Kidney (tissue), 14 donors: ENCODE measurements around the gene COP1. TPM values are rescaled to one million over a fixed set of nuclear protein-coding genes. Genes with fewer than 3 reads are reported as not detected.

Experiments used
- DNase-seq, 5 donors: peaks; one replicate each; pipeline ENCODE4 v3.0.0-alpha.2; 2013 to 2020
- FAIRE-seq: peaks from 2 replicates; lab custom pipeline; 2012; peaks lifted over from hg19 to GRCh38; lab: Jason Lieb, UNC
- H3K27ac ChIP-seq, 2 donors: one replicate each; pipeline ENCODE4 v1.7.0; 2013; ENCODE audit warnings: low read depth in 2 of 2, low read length in 2 of 2, inconsistent platforms in 1 of 2
- H3K27me3 ChIP-seq: one replicate; pipeline ENCODE4 v1.7.1; 2013; ENCODE audit warnings: low read length, inconsistent platforms; ENCODE audit not compliant: control insufficient read depth, insufficient read depth
- H3K36me3 ChIP-seq, 3 donors: one replicate each; pipeline versions ENCODE4 v1.7.0 to v1.7.1; 2013; ENCODE audit warnings: low read length in 3 of 3, control low read depth in 1 of 3, inconsistent platforms in 1 of 3; ENCODE audit not compliant: insufficient read depth in 3 of 3, control insufficient read depth in 2 of 3
- H3K4me1 ChIP-seq, 3 donors: one replicate each; pipeline versions ENCODE4 v1.7.0 to v1.7.1; 2013; ENCODE audit warnings: low read length in 3 of 3, inconsistent platforms in 1 of 3, low read depth in 1 of 3; ENCODE audit not compliant: control insufficient read depth in 2 of 3, insufficient read depth in 2 of 3
- H3K4me3 ChIP-seq, 3 donors: one replicate each; pipeline versions ENCODE4 v1.7.0 to v1.8.1; 2013; ENCODE audit warnings: low read length in 3 of 3, control low read depth in 1 of 3, inconsistent platforms in 1 of 3
- H3K9ac ChIP-seq, 3 donors: one replicate each; pipeline versions ENCODE4 v1.7.0 to v1.7.1; 2013; ENCODE audit warnings: low read length in 3 of 3, control low read depth in 1 of 3, inconsistent platforms in 1 of 3
- H3K9me3 ChIP-seq, 3 donors: one replicate each; pipeline versions ENCODE4 v1.7.0 to v1.7.1; 2013; ENCODE audit warnings: low read length in 3 of 3, control low read depth in 1 of 3, inconsistent platforms in 1 of 3; ENCODE audit not compliant: control insufficient read depth in 2 of 3, insufficient read depth in 1 of 3
- intact Hi-C: fragments of 100-400 bp; cut with DNase I; formaldehyde crosslinking; loops from one replicate; pipeline ENCODE4 v1.11.1; 2022
- polyA plus RNA-seq: library from polyadenylated mRNA; stranded (reverse); fragments of 350-450 nt; fragmentation: Illumina TruSeq; extraction: RNeasy Lipid Tissue Mini Kit (QIAGEN cat#74804); gene quantifications from one replicate; pipeline ENCODE4 v1.2.3, GENCODE V29; 2014; ENCODE audit warnings: low read depth, low replicate concordance; ENCODE audit not compliant: insufficient read depth
- total RNA-seq: library from RNA; stranded (reverse); fragmentation: NEBNext Ultra II Directional; extraction: Animal tissue kit (Norgen Biotek cat#: 25700); gene quantifications from one replicate; pipeline ENCODE4 v1.2.1, GENCODE V29; 2021
- TF ChIP-seq, protein P1 (sequence below): IDR thresholded peaks from 3 replicates; pipeline ENCODE4 v1.5.1; 2012; ENCODE audit warnings: mild to moderate bottlenecking, moderate library complexity, borderline replicate concordance; ENCODE audit not compliant: insufficient read depth; ENCODE audit errors: extremely low read depth
- donor health status: control.
- donor health status: control.
- donor health status: control.
- donor health status: control.
- donor health status: control.
- donor health status: DM: yes; HTN: yes; CAD: no.
- donor health status: Normal renal cell carcinoma (clear cell type).

Gene COP1
- total and polyA plus RNA-seq, 2 donors from 2014 or later, result 38.3 to 40.2 TPM

DNA sequence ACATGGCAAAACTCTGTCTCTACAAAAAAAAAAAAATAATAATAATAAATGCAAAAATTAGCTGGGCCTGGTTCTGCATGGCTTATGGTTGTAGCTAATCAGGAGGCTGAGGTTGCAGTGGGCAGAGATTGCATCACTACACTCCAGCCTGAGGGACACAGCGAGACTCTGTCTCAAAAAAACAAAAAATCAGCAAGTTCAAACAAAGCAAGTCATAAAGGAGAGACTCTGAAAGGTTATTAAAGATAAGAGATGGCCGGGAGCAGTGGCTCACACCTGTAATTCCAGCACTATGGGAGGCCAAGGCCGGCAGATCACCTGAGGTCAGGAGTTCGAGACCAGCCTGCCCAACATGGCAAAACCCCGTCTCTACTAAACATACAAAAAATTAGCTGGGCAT, 28.8 kb downstream of the COP1 start:
- DNase-seq (no peak), FAIRE-seq (no peak)
- no peaks in the 10 kb centered on the region for H3K4me1 ChIP-seq
- intact Hi-C loops, result no loop called here
- H3K27ac ChIP-seq, result no peak overlapping the region
- H3K9me3 ChIP-seq, result no peaks in the 10 kb centered on the region
- H3K36me3 ChIP-seq, result peaks cover 0 to 2% (median 0%) of the 10 kb centered on the region in 3 donors
- TF ChIP-seq, protein P1, sequence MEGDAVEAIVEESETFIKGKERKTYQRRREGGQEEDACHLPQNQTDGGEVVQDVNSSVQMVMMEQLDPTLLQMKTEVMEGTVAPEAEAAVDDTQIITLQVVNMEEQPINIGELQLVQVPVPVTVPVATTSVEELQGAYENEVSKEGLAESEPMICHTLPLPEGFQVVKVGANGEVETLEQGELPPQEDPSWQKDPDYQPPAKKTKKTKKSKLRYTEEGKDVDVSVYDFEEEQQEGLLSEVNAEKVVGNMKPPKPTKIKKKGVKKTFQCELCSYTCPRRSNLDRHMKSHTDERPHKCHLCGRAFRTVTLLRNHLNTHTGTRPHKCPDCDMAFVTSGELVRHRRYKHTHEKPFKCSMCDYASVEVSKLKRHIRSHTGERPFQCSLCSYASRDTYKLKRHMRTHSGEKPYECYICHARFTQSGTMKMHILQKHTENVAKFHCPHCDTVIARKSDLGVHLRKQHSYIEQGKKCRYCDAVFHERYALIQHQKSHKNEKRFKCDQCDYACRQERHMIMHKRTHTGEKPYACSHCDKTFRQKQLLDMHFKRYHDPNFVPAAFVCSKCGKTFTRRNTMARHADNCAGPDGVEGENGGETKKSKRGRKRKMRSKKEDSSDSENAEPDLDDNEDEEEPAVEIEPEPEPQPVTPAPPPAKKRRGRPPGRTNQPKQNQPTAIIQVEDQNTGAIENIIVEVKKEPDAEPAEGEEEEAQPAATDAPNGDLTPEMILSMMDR, result no peak
- no peaks in the 10 kb centered on the region for H3K27me3 ChIP-seq
- no peak overlapping the region for H3K9ac ChIP-seq
- no peak overlapping the region for H3K4me3 ChIP-seq

DNA sequence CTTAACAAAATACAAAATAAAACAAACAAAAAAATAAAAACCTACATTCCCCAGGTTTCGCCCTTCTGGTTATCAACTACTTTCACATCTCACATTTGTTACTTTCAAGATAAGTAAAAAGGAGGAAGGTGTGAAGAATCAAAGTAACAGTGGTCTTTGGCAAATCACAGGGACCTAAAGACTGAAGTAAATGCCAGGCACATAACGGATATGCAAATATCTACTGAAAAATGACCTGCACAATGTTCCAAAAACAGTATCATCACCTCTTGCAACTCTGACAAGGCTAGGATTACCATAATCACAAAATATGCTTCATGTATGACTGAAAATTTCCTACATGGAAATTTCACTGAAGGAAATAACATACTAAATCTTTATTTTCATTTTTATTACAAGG, 29.3 kb downstream of the COP1 start:
- TF ChIP-seq, protein P1, result no peak
- Histone ChIP-seq H3K4me1 (no peaks in the 10 kb centered on the region), H3K9me3 (no peaks in the 10 kb centered on the region), H3K4me3 (no peak overlapping the region), H3K27ac (no peak overlapping the region), H3K27me3 (no peaks in the 10 kb centered on the region), H3K36me3 (peaks cover 0 to 2% (median 0%) of the 10 kb centered on the region in 3 donors), H3K9ac (no peak overlapping the region)
- intact Hi-C loops, result no loop called here
- DNase-seq (no peak), FAIRE-seq (no peak)

DNA sequence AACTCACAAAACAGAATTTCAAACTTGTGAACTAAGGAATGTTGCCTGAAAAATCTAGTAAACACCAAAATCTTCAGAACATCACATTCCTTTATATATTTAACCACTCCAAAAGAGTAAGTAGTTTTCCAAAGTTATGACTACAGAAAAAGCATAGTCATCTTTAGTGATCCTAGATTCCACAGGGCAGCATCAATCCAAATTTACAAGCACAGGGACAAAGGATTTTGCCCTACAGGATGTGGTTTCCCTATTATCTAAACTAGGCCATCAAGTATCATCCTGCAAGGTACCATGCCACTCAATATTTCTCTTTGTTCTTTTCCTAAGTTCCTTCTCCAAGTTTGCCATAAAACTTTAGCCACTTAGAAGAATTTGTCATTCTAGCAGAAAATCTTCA, 33.0 kb downstream of the COP1 start:
- no peak overlapping the region for H3K9ac ChIP-seq
- FAIRE-seq, result no peak
- H3K9me3 ChIP-seq, result peaks cover 0 to 1% (median 0%) of the 10 kb centered on the region in 3 donors
- DNase-seq, result no peak
- peaks cover 0 to 7% (median 2%) of the 10 kb centered on the region in 3 donors for H3K36me3 ChIP-seq
- no peak overlapping the region for H3K27ac ChIP-seq
- intact Hi-C loops, result no loop called here
- no peaks in the 10 kb centered on the region for H3K4me1 ChIP-seq
- no peaks in the 10 kb centered on the region for H3K27me3 ChIP-seq
- no peak overlapping the region for H3K4me3 ChIP-seq
- TF ChIP-seq, protein P1, result no peak

DNA sequence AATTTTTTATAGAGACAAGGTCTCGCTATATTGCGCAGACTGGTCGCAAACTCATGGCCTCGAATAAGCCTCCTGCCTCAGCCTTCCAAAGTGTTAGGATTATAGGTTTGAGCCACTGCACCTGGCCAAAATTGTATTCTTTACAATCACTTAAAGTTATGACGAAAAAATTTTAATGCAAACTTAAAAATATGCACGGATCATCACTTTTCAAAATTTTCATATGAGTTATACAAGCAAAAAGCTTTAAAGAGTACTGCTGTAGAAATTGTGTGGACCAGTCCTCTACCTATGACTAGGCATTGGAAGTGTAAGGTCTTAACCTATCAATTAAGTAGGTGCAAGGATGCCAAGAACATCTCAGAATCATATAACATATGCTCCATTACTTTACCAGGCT, 34.9 kb downstream of the COP1 start:
- intact Hi-C loops, result no loop called here
- FAIRE-seq (no peak), DNase-seq (no peak)
- no peak overlapping the region for H3K9ac ChIP-seq
- no peak overlapping the region for H3K4me3 ChIP-seq
- H3K27me3 ChIP-seq, result no peaks in the 10 kb centered on the region
- H3K4me1 ChIP-seq, result no peaks in the 10 kb centered on the region
- TF ChIP-seq, protein P1, result no peak
- peaks cover 0 to 7% (median 2%) of the 10 kb centered on the region in 3 donors for H3K36me3 ChIP-seq
- H3K9me3 ChIP-seq, result peaks cover 0 to 1% (median 0%) of the 10 kb centered on the region in 3 donors
- no peak overlapping the region for H3K27ac ChIP-seq
